GM19468 (cell line): ENCODE data around the gene TNS2.

ENCODE experiments used
- ATAC-seq: cut with Tn5 transposase; IDR thresholded peaks from one replicate; pipeline ENCODE4 v1.9.1; 2021; ENCODE audit warnings: mild to moderate bottlenecking, moderate library complexity, moderate number of reproducible peaks; ENCODE audit not compliant: unreplicated experiment; ENCODE audit errors: extremely low read depth

TNS2 gene

DNA sequence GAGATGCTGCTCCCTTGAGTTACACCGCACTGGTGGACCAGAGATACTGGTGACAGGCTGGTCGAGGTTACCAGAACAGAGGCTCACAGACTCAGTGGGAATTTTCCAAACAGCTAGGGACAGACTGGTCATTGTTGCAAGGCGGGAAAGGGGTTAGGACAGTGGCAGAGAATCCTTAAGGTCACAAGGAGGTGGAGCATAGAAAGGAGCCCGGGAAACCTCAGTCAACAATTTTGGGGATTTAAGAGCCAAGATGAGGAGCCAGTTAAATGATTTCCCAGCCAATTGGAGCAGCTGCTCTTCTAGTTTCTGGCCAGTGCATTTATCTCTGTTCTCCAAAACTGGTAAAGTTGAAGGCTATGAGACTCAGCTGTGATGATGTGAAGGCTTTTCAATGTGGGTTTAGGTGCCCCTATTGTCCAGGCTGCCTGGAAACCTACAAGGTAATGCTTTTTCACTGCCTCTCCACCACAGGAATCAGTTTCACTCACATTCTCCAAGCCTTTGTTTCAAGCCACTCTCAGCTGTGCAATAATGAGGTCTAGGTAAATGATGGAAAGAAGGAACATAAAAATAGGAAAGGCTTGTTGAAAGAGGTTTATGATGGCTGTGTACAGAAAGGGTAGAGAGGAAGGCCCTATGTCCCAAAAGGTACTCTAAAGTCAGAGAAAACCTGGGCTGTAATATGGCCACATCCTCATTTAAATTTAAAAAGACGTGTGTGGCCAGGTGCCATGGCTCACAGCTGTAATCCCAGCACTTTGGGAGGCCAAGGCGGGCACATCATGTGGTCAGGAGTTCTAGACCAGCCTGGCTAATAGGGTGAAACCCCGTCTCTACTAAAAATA, 7.0 kb upstream of the TNS2 start:
- no peak for ATAC-seq

DNA sequence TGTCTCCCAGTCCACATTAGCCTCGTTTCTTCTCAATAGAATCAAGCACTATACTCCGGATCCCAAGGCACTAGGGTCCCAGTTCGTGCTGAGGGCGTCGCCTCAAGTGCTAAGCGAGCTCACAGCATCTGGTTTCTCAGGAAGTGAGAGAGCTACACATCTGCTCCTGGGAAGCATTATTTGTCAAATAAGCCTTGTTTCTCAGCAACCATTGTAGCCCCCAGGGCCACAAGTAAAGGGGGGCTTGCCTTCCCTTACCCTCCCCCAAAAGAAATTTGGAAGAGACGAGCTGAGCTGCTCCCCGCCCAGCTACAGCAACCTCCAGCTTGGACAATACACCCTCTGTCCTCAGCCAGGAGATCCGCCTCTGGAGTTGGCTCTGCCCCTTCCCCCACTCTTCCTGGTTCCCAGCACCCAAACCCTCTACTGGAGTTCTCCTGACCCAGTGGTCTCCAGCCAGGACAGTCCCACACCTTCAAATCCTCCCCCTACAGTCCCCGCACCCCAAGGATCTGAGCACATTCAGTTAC, 5.7 kb upstream of the TNS2 start:
- ATAC-seq = no peak

DNA sequence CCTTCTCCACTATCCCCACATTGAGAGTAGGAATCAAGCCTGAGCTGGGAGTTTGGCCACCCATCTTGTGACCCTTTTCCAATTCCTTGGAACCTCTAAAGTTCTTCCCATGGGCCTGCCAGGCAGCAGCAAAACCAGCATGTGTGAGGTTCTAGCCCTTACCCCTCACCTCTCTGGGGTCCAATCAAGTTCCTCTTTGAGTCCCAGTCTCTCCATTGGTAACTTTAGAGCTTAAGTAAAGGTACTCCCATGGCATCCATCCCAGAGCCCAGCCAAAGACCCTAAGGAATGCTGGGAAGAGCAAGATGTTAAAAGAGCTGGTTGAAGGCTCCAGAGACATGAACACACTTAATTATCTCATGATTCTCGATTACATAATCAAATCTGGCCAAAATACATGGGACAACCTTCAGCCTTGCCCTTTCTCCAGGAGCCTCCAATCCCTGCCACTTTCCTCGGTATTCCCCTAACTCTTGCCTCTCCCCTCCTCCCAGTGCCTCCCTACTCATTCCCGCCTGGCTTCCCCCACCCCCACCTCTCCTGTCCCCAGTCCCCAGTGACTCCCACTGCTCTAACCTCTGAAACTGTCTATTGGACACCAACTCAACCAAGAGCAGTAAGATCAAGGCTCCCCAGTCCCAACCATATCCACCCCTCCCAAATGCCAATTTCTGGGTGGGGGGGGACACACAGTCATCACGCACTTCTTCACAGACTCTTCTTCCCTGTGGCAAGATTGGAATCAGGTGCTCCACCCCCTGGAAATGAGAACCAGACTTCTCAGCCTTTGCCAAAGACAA, 4.8 kb upstream of the TNS2 start:
- ATAC-seq = no peak

DNA sequence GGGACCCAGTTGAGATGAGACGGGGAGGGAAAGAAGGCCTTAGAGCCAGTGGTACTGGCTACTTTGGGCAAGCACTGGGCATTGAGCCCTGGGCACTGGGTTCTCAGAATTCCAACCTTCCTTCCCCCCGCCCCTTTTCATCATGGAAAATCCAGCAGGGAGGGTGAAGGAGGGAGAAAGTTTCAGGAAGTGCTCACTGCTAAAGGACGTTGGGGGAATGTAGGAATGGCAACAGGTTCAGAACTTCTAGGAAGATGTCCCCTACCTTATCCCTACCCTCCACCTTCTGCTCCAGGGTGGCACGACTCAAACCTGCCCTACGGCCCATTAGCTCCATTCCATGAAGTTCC, 4.2 kb upstream of the TNS2 start:
- no peak for ATAC-seq

DNA sequence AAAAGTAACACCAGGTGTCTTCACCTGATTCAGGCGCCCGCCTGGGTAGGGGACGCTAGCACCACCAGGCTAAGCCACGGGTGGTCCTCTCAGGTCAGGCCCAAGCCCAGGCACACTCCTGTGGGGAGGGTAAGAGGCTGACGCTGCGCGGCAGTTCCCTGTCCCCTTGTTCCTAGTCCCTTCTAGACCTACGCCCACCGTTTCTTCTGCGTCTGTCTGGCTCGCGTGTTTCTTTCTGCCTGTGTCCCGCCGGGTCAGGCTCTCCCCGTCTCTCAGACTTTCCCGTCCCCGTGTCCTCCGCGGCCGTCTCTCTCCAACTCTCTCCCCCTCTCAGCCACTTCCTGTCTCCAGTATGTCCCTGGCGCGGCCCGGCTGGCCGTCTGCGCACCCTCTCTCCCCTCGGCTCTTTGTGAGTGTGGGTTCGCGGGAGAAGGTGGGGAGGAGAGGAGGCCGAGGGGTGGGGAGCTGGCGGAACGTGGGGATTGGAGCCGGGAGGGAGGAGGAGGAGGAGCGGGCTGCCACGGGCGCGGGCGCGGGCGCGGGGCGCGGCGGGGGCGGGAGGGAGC, 3.1 kb upstream of the TNS2 start:
- ATAC-seq = no peak

DNA sequence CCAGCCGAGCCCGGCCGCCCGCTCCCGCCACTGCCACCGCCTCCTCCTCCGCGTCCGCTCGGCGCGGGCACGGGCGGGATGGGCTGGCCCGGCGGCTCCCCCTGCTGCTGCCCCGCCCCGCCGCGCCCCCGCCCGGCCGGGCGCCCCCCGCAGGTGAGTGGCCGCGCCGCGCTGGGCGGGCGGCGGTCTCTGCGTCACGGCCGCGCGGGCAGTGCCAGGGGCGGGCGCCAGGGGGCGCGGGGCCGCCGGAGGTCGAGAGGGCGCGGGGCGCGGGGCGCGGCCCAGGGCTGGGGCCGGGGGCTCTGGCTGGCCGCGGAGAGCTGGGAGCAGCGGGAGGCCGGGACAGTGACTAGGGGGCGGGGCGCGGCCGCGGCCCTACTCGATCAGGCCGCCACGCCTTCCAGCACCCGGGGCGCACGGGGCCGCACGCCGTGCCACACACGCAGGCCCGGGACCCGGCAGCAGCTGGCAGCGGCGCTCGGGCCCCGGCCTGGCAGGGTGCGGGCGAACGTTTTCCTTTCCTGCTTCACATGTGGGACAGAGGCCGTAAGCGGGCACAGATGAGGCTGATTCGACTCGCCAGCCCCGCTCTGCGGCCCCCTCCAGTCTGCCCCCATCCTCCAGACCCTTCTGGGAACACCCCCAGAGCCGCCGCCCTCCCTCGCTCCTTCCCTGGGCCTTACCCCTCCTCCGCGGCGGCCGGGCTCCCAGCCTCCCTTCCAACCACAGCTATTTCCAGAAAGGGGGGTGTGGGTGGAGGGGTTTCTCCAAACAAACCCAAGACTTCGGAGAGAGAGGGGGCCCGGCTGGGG, 2.4 kb upstream of the TNS2 start:
- peak; percentile 30 for ATAC-seq

DNA sequence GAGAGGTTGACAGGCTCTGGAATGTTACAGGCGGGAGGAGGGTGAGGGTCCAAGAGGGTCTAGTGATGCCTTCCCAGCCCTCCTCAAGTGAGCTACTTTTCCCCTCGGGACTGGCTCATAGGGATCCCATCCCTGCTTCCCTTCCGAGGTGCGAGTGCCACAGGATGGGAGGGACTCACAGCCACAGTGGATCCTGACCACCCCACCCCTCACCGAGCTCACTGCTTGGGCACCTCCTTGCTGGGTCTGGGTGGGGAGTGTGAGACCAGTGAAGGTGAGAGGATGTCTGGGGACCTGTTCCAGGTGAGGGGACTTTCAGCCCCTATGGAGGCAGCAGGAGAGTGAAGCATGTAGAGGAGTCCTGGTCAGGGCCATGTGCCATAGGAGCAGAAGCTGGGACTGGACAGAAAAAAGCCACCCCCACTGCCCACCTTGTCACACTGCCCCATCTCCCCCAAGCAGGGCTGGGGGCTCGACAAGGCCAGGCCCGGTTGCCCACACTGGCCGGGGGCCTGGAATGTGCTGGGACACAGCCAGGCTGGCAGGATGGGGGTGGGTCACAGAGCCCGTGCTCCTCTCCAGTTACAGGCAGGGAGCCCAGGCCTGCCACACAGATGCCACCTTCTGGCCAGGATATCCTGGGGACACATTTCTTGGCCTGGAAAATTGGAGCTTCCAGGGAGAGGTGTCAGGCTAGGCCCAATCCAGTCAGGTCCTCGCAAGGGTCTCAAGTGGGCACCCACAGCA, 1.7 kb upstream of the TNS2 start:
- ATAC-seq = no peak

DNA sequence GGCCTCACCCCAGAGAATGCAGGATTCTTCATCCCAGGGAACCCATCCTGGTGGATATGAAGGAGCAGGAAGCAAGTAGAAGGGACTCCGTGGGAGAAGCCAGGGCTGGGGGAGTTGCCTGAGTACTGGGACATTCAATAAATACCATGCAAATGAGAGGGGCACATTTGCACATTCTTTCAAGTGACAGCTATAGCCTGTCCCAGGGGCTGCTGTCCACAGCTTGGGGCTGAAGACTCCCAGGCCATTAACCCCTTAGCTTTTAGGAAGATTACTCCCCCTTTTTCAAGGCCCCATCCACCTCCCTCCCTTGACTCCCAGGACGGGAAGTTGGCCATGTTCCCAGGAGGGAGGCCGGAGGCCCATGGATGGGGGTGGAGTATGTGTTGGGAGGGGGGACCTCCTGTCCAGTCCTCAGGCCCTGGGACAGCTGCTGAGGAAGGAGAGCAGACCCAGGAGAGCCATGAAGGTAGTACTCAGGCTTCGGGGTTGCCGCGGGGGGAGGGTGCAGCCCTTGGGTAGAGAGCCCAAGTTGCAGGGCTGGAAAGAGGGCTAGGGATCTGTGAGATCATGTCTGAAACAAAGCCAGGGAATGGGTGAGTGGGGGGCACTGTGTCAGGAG, 974 bp upstream of the TNS2 start:
- ATAC-seq = no peak

DNA sequence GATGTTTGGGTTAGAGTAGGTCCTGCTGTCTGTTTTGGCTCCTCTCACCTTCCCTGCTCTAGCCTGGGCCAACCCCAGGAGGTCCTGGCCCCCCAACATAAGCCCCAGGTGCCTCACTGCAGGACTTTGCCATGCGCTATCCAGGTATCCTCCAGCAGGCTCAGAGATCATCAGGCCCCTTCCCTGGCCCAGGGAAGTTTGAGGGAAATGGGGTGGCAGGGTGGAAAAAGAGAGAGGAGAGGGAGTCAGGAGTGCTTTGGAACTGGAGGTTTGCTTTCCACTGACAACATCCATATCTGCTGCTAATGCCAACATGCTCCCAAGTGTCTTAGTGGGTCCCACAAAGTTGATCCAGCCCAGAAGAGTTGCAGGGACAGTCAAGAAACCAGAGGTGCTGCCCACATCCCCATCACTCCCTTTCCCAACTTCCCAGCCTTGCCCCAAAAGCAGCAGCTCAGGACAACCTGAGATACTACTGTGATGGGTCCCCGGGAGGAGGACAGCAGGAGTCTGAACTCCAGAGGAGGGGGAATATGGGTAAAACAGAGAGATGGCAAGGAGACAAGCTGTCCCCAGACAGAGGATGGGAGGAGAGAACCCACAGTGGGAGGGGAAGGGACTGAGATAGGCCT, 677 bp downstream of the TNS2 start:
- no peak for ATAC-seq

DNA sequence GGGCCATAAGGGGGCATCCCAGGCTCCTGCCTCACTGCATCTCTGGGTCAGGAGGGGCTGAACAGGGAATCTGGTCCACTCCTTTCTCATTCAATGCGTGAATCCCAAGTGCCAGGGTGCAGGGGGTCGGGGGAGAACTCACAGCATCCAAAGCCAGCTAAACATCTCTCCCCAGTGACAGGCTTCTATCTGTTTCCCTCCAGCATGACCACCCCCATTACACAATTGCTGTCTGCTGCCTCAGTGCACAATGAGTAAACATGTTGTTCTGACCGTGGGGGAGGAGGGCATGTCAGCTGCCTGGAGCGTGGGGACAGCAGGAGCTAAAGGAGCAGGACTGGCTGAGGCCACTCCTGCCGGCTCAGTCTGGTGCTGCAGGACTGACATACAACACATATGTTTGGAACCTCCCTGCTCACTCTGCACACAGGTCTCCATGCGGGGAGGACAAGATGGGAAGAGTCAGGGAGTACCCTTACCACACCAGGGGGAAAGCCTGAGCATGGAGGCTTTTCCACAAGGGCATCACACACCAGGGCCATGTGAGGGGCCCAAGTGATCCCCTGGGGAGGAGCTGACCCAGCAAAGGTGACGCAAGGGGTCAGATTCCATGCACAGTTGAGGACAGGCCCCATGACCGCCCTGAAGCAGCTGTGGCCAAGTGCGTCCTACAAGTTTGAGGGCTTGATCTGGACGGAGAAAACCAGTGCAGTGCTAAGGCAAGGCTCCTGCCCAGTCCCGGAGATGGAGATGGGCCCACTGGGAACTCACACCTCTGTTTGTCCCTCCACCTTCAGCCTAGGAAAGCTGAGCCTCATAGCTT, 1.4 kb downstream of the TNS2 start:
- no peak for ATAC-seq

DNA sequence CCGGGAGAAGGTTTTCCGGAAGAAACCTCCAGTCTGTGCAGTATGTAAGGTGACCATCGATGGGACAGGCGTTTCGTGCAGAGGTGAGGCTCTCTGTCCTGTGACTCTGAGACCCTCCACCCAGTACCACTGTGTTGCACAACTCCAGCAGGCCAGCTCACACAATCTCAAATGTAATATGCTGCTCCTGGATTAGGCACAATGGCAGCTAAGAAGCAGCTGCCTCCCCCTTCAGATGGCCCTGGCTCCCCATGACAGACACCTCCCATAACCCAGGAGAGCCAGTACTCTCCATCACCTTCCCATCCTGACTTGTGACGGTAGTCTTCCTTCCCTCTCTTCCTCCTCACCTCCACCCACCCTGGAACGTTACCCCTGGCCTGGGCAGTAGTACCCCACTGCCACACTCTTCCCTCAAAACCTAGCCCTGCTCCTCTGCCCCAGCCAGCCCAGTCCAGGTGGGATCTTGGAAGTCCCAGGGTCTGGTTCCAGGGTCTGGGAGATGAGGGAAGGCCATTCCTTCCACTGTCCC, 2.1 kb downstream of the TNS2 start:
- no peak for ATAC-seq

DNA sequence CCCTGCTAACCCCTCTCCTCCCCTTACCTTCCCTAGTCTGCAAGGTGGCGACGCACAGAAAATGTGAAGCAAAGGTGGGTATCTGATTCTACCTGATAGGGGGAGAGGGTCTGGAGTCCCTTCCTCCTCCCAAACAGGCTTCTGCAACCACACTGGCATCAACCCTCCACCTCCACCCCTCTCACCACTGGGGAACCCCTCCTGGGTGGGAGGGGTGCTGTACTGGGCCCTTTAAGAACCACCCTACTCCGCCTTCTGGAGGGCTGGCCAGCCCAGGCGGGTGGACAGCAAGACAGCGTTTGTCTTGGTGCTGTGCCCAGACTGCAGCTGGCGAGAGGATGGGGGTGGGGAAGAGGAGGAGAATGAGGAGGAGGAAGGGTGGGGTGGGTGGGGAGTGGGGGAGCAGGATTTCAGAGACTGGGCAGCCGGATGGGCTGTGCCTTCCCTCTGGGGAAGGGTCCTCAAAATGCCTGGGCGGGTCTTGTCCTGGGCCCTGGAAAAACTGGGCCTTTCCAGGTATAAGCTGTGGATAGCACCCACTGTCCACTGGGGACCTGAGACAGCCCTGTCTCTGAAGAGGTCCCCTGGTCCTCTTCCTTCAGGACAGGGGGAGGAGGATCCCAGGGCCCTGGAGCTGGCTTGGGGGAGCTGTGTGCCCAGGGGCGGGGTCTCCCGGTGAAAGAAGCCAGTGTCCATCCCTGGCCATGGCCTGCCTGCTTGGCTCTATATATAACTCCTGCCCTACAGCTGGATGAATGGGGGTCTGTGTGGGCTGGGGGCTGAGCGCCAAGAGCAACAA, 2.8 kb downstream of the TNS2 start:
- ATAC-seq = no peak

DNA sequence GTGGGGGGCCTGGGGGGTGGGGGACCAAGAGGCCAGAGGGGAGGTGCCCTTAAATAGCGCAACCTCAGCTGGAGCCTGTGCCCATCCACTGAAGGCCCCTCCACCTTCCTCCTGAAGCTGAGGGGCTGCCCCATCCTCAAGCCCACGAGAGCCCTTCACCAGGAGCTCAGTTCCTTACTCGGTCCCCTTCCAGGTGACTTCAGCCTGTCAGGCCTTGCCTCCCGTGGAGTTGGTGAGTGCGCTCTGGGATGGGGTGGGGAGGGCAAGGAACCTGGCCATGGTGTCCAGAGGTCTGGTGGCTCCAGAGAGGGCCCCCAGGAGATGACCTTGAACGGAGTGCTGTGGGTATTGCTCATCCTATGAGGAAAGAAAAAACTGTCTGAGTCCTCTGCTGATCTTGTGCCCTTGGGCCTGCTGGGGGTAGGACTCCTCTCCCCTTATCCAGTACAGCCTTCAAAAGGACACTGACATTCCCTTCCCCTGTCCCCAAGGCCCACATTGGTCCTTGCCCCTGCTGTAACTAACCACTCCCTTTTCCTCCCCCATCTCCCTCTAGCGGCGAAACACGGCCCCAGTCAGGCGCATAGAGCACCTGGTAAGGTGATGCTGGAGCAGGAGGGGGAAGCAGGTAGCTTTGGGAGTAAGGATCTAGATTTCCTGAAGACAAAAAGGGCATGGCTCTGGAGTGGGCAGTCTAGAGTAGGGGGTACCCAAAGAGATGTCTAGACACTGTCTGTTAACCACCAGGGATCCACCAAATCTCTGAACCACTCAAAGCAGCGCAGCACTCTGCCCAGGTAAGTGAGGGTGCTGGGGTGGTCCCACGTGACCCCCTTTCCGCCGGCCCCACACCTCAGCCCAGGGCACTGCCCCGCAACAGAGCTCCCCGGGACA, 3.6 kb downstream of the TNS2 start:
- no peak for ATAC-seq

DNA sequence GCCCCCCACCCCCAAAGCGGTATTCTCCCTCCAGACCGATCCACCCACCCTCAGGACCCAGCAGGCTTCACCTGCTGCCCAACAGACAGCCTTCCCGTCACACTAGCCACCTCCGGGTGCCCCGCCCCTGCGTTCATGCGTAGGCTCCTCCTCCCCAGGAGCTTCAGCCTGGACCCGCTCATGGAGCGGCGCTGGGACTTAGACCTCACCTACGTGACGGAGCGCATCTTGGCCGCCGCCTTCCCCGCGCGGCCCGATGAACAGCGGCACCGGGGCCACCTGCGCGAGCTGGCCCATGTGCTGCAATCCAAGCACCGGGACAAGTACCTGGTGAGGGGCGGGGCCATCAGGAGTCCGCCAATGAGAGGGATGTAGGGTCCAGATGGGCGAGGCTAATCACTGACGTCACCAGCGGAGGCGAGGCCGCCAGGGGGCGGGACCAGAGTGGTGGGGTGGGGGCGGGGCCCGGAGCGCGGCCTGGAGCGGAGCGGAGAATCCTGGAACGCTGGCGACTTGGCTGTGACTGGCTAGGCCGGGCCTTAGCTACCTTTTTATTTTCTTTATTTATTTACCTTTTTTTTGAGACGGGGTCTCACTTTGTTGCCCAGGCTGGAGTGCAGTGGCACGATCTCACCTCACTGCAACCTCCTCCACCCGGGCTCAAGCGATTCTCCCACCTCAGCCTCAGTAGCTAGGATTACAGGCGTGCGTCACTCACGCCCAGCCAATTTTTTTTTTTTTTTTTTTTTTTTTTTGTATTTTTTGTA, 4.4 kb downstream of the TNS2 start:
- no peak for ATAC-seq
